Measurements from ENCODE around the gene TMTC2.

GRCh38 chr12:83150465-83151189 is 463.9 kb downstream of the TMTC2 start:
- TF ChIP-seq CTCF (IDR thresholded peaks at IDR 0.05; ENCODE audit: poor library complexity, severe bottlenecking) (no peak), REST (IDR thresholded peaks at IDR 0.05; ENCODE audit: borderline replicate concordance) (no peak), RAD21 (conservative IDR thresholded peaks at IDR 0.05) (no peak), POLR2AphosphoS5 (IDR thresholded peaks at IDR 0.05) (no peak), TAF1 (IDR thresholded peaks at IDR 0.05; ENCODE audit: low read depth) (no peak), MXI1 (conservative IDR thresholded peaks at IDR 0.05; ENCODE audit: poor library complexity, severe bottlenecking) (no peak)
